HEK293T (cell line): ENCODE data around the gene RYR3.
A peak's percentile ranks its signal among the peaks of the same experiment; 100 is the strongest.

Source experiments
- CTCF ChIA-PET: fragments of 350-600 bp; formaldehyde crosslinking; extraction: SDS; loops from one replicate; lab custom pipeline; 2021; ENCODE audit warnings: antibody characterized with exemption, inconsistent platforms; lab: Yijun Ruan, JAX
- POLR2A ChIA-PET: fragments of 350-600 bp; formaldehyde crosslinking; extraction: SDS; loops from one replicate; lab custom pipeline; 2020; ENCODE audit warnings: antibody characterized with exemption, inconsistent platforms; lab: Yijun Ruan, JAX
- DNase-seq: peaks from one replicate; pipeline ENCODE4 v3.0.0; 2012; ENCODE audit warnings: mixed read lengths; ENCODE audit errors: extremely low spot score
- ARNT ChIP-seq: fragments of 450-650 bp; IDR thresholded peaks from 2 replicates; pipeline ENCODE4 v1.6.1; 2017; ENCODE audit warnings: mild to moderate bottlenecking
- BHLHE40 ChIP-seq: fragments of 450-650 bp; IDR thresholded peaks from 2 replicates; pipeline ENCODE4 v1.6.1; 2016; ENCODE audit warnings: mild to moderate bottlenecking, moderate library complexity, borderline replicate concordance
- CTBP1 ChIP-seq: fragments of 450-650 bp; IDR thresholded peaks from 2 replicates; pipeline ENCODE4 v1.6.1; 2016; ENCODE audit warnings: borderline replicate concordance
- ELF4 ChIP-seq: fragments of 450-650 bp; IDR thresholded peaks from 2 replicates; pipeline ENCODE4 v1.6.1; 2017; ENCODE audit warnings: antibody characterized with exemption
- FOXA1 ChIP-seq: fragments of 450-650 bp; IDR thresholded peaks from 2 replicates; pipeline ENCODE4 v1.6.1; 2016; ENCODE audit warnings: mild to moderate bottlenecking
- FOXK2 ChIP-seq: fragments of 450-650 bp; IDR thresholded peaks from 2 replicates; pipeline ENCODE4 v1.6.1; 2016; ENCODE audit warnings: mild to moderate bottlenecking
- FOXM1 ChIP-seq: fragments of 450-650 bp; IDR thresholded peaks from 2 replicates; pipeline ENCODE4 v1.6.1; 2017; ENCODE audit warnings: mild to moderate bottlenecking, borderline replicate concordance
- HDGF ChIP-seq: fragments of 450-650 bp; IDR thresholded peaks from 2 replicates; pipeline ENCODE4 v1.6.1; 2017; ENCODE audit warnings: antibody characterized with exemption, borderline replicate concordance
- L3MBTL2 ChIP-seq: fragments of 450-650 bp; conservative IDR thresholded peaks from 2 replicates; pipeline ENCODE4 v1.6.1; 2016; ENCODE audit warnings: mild to moderate bottlenecking
- LEF1 ChIP-seq: fragments of 450-650 bp; IDR thresholded peaks from 2 replicates; pipeline ENCODE4 v1.6.1; 2017; ENCODE audit warnings: mild to moderate bottlenecking, borderline replicate concordance
- NFRKB ChIP-seq: fragments of 450-650 bp; IDR thresholded peaks from 2 replicates; pipeline ENCODE4 v1.6.1; 2016; ENCODE audit warnings: mild to moderate bottlenecking, moderate library complexity
- SP1 ChIP-seq: fragments of 450-650 bp; IDR thresholded peaks from 2 replicates; pipeline ENCODE4 v1.6.1; 2017
- SUZ12 ChIP-seq: fragments of 450-650 bp; IDR thresholded peaks from 2 replicates; pipeline ENCODE4 v1.6.1; 2016; ENCODE audit warnings: mild to moderate bottlenecking
- TARDBP ChIP-seq: fragments of 450-650 bp; IDR thresholded peaks from 2 replicates; pipeline ENCODE4 v1.6.1; 2016
- ZNF384 ChIP-seq: fragments of 450-650 bp; IDR thresholded peaks from 2 replicates; pipeline ENCODE4 v1.6.1; 2016
- TF ChIP-seq, protein P1 (sequence below): fragments of 450-650 bp; IDR thresholded peaks from 2 replicates; pipeline ENCODE4 v1.6.1; 2016

The RYR3 gene

DNA sequence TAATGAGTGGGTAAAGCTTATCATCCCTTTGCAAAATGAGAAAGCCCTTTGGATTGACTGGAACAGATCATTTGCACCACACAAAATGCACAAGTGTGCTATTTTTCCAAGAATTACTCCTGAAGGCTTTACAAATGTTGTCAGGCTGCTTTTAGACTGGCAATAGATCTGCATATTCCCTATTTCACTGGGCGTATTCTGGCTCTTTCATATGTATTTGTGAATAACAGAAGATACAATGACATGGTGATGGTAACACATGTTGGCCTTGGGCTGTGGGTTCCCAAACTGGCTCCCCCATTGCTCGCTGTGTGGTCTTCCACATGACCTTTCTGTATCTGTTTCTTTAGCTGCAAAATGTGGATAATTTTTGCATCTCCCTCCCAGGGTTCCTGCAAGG, 354.2 kb downstream of the RYR3 start:
- TF ChIP-seq L3MBTL2 (no peak), LEF1 (no peak), ARNT (no peak), FOXK2 (no peak), NFRKB (no peak), FOXM1 (no peak), ELF4 (no peak), ZNF384 (no peak), BHLHE40 (no peak), HDGF (no peak), SUZ12 (no peak), CTBP1 (no peak), SP1 (no peak), FOXA1 (no peak), TARDBP (no peak)
- TF ChIP-seq, protein P1, sequence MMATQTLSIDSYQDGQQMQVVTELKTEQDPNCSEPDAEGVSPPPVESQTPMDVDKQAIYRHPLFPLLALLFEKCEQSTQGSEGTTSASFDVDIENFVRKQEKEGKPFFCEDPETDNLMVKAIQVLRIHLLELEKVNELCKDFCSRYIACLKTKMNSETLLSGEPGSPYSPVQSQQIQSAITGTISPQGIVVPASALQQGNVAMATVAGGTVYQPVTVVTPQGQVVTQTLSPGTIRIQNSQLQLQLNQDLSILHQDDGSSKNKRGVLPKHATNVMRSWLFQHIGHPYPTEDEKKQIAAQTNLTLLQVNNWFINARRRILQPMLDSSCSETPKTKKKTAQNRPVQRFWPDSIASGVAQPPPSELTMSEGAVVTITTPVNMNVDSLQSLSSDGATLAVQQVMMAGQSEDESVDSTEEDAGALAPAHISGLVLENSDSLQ, result no peak
- DNase-seq, result no peak
- ChIA-PET POLR2A (no interaction called here), CTCF (no interaction called here)

DNA sequence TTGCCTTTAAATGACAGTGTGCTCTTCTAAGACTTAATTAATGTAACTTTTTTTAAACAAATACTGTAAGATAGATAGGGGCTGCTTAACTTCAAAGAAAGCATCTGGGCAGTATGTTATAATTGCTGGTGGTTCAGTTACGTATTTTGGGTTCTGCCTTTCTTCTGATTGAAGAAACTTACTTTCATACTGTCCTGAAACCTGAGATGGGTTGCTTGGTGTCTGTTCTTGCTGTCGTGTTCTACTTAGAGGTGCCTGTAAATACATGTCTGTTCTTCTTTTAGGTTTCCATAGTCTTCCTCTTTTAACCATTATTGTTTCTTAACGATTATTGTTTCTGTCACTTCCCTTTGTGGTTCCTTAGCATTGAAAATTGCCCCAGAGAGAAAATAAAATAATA, 359.8 kb downstream of the RYR3 start:
- DNase-seq, result no peak
- TF ChIP-seq ELF4 (no peak), BHLHE40 (no peak)
- ChIA-PET CTCF (no interaction called here), POLR2A (no interaction called here)

DNA sequence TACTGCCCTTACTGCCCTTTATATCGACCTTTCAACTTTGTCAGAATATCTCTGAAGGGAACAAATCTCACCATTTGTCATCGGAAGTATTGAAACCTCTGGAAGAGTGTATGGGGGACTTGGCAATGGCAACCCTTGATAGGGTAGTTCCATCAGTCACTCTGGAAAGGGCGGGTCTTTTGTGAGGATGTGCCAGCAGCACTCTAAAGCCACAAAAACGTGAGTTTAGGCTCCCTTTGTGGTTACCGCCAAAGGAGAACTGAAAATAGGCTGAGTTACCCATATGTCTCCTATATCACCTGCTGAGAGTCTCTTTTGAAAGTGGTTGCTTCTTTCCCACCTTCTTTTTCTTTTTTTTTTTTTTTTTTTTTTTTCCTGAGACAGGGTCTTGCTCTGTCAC, 360.7 kb downstream of the RYR3 start:
- no peak for TF ChIP-seq NFRKB
- TF ChIP-seq ZNF384, result no peak
- no peak for TF ChIP-seq L3MBTL2
- TF ChIP-seq FOXK2, result no peak
- TF ChIP-seq FOXA1, result no peak
- no peak for TF ChIP-seq HDGF
- CTCF ChIA-PET, result no interaction called here
- DNase-seq, result no peak
- POLR2A ChIA-PET, result no interaction called here

DNA sequence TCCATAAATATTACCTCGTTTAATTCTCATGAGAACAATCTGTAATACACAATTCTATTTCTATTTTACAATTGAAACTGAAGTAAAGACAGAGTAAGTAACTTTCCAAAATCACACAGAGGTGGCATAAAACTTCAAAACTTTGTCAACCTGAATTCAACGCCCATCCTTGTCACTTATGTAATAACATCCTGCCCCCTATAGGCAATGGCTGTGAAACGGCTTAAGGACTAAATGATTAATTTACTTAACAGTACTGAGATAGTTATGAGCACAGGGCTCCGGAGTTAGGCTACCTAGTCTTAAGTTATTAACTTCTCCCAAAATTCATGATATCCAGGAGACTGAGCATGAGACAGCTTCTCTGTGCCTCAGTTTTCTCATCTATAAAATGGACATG, 364.5 kb downstream of the RYR3 start:
- ChIA-PET POLR2A (no interaction called here), CTCF (interaction anchor here (1.3 kb wide), 1 partner anchor 366 kb away, joined by 5 read pairs; no protein-coding TSS in a partner anchor)
- TF ChIP-seq ARNT (no peak), ELF4 (no peak), CTBP1 (no peak), ZNF384 (no peak), BHLHE40 (no peak), SUZ12 (no peak), L3MBTL2 (no peak), LEF1 (no peak)

DNA sequence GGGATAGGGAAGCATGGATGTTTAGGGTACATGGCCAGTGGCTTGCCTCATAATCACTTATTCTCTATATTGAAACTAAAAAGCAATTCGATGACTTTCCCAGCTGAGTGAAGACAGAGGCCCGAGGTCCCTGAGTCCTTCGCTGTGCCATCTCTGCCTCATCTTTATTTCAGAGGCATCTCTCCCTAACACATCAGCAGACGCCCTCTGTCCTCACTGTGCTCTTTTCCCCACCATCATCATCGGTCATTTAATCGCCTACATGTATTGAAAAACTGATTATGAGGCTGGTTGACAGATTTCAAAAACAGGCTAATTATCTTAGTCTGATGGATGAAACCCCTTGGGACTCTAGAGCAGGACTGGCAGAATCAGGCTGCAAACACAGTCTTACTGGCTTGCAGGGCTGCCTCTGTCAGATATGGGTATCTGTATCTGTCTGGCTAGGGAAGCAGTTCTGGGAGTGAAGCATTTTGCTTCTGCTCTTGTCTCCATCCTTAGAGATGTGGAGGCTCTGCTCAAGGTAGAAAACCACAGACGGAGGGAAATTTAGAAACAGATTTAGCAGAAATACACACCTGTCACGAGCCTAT, 366.6 kb downstream of the RYR3 start:
- no peak for DNase-seq
- TF ChIP-seq CTBP1 (no peak), LEF1 (no peak), L3MBTL2 (no peak), FOXK2 (no peak), ELF4 (no peak), HDGF (no peak), FOXM1 (no peak), ZNF384 (no peak), ARNT (no peak), SP1 (no peak), BHLHE40 (no peak), FOXA1 (no peak), SUZ12 (no peak), NFRKB (no peak), TARDBP (no peak)
- TF ChIP-seq, protein P1, result no peak
- POLR2A ChIA-PET, result no interaction called here
- CTCF ChIA-PET, result no interaction called here

More for the DNA sequence above, 364.5 kb downstream of the RYR3 start:
- DNase-seq, result peak; percentile 24

DNA sequence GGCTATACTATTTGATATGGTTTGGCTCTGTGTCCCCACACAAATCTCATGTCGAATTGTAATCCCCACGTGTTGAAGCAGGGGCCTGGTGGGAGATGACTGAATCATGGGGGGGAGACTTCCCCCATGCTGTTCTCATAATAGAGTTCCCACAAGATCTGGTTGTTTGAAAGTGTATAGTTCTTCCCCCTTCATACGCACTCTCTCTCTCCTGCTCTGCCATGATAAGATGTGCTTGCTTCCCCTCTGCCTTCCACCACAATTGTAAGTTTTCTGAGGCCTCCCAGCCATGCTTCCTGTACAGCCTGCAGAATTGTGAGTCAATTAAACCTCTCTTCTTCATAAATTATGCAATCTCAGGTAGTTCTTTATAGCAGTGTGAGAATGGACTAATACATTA, 367.4 kb downstream of the RYR3 start:
- POLR2A ChIA-PET, result no interaction called here
- CTCF ChIA-PET, result no interaction called here
- no peak for TF ChIP-seq ELF4
- no peak for TF ChIP-seq CTBP1
- no peak for TF ChIP-seq ZNF384
- TF ChIP-seq ARNT, result no peak
- TF ChIP-seq BHLHE40, result no peak
- no peak for TF ChIP-seq L3MBTL2
- no peak for TF ChIP-seq NFRKB
- no peak for TF ChIP-seq SP1
- no peak for TF ChIP-seq HDGF
- TF ChIP-seq FOXA1, result no peak
- TF ChIP-seq FOXM1, result no peak
- TF ChIP-seq SUZ12, result no peak
- DNase-seq, result no peak

DNA sequence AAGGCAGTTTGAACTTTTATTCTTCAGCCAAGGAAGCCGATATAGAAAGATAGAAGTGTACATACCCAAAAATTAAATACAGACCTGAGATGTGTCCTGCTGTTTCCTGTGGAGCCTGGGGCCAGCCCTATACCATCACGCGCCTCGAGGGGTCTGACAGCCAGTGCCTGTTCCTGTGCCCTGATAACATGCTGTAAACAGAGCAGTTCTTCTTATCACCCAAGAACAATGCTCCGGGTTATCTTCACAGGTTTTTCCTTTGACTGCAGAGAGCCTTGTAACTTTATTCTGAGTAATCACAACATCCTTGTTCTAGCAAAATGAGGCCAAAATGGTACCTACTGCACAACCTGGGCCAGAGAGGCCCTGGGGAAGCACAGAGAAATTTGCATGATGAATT, 367.8 kb downstream of the RYR3 start:
- DNase-seq, result no peak
- CTCF ChIA-PET, result no interaction called here
- POLR2A ChIA-PET, result no interaction called here
- no peak for TF ChIP-seq FOXK2
- TF ChIP-seq L3MBTL2, result no peak
- no peak for TF ChIP-seq TARDBP
- TF ChIP-seq BHLHE40, result no peak
- no peak for TF ChIP-seq ELF4
- no peak for TF ChIP-seq FOXM1
- no peak for TF ChIP-seq FOXA1
- TF ChIP-seq, protein P1, result no peak
- no peak for TF ChIP-seq NFRKB
- no peak for TF ChIP-seq SP1
- TF ChIP-seq LEF1, result no peak
